Activated naive CD4-positive, alpha-beta T cell treated with anti-CD3 and anti-CD28 coated beads, Interleukin-2, amount 50 U/mL, for 72 hours (primary cell): ENCODE results near the gene FAM3D. TPM values are rescaled to one million over a fixed set of nuclear protein-coding genes. Genes with fewer than 3 reads are reported as not detected.

ENCODE experiments used
- ATAC-seq, 2 donors: fragments of 150-1000 bp; cut with Tn5 transposase; 2 replicates each; pipeline ENCODE4 v1.10.0; 2021; ENCODE audit warnings: mild to moderate bottlenecking in 2 of 2, moderate library complexity in 2 of 2
- DNase-seq, 2 donors: peaks; one replicate each; pipeline ENCODE4 v3.0.0; 2021 to 2022; ENCODE audit warnings: low spot score in 2 of 2
- H3K27ac Mint-ChIP-seq, 2 donors: one replicate each; pipeline ENCODE4 v1.8.0; 2022; ENCODE audit warnings: mild to moderate bottlenecking in 2 of 2, mixed read lengths in 2 of 2
- H3K36me3 Mint-ChIP-seq, 2 donors: one replicate each; pipeline ENCODE4 v1.8.0; 2022; ENCODE audit warnings: mixed read lengths in 2 of 2
- H3K9me3 Mint-ChIP-seq, 2 donors: one replicate each; pipeline ENCODE4 v1.8.0; 2022; ENCODE audit warnings: mixed read lengths in 2 of 2
- total RNA-seq, 2 donors: library from RNA; stranded (reverse); gene quantifications; one replicate each; pipeline ENCODE4 v1.2.3, GENCODE V29; 2022

Gene FAM3D
- total RNA-seq, 2 donors from 2014 or later = not detected

DNA sequence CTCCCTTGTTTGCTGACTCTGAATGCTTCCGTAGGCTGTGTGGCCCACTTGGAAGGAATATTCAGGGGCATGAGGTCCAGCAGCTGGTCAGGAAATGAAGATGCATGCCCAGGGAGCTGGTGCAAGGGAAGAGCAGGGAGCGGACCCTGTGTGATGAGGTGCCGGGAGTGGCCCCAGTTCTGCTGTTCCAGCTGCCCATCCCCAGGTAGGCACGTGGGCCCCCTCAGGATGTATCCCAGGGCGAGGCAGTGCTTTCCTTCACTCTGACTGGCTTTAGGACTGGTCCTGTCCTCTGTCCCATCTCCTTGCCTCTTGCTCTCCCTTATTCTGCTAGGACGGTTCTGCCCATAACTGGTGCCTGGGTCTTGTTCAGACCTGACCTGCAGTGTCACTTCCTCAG, 1.1 kb upstream of the FAM3D start:
- ATAC-seq (no peak), DNase-seq (peak in 1 of 2 donors; percentile 25)
- peak overlapping the region in 1 of 2 donors; percentile 37 for H3K27ac Mint-ChIP-seq
- no peaks in the 10 kb centered on the region for H3K36me3 Mint-ChIP-seq
- H3K9me3 Mint-ChIP-seq = no peaks in the 10 kb centered on the region

- DNase-seq = no peak
- no peak for ATAC-seq
Measured at GRCh38 chr3:58667229-58667628, 655 bp upstream of the FAM3D start.

DNA sequence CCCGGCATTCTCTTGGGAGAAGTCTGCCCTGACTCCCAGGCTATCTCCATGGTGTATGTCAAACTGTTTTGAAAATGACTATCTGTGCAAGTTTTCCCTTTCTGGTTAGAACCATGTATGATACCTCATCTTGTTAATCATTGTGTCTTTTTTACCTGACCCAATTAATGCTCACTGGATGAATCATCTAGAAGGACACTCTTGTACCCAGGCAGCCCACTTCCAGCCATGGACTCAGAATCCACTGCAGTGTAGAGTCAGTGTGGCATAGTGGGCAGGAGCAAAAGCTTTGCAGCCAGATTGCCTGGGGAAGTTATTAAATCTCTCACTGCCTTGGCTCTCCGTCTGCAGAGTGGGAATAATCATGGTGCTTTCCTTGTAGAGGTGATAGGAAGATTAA, 1.2 kb downstream of the FAM3D start:
- ATAC-seq = no peak
- Mint-ChIP-seq H3K27ac (no peak overlapping the region), H3K36me3 (no peaks in the 10 kb centered on the region), H3K9me3 (no peaks in the 10 kb centered on the region)
- DNase-seq = no peak

More at GRCh38 chr3:58667229-58667628, 655 bp upstream of the FAM3D start:
- no peak overlapping the region for H3K27ac Mint-ChIP-seq
- H3K9me3 Mint-ChIP-seq = no peaks in the 10 kb centered on the region
- no peaks in the 10 kb centered on the region for H3K36me3 Mint-ChIP-seq

- Mint-ChIP-seq H3K27ac (no peak overlapping the region), H3K9me3 (no peaks in the 10 kb centered on the region), H3K36me3 (no peaks in the 10 kb centered on the region)
- DNase-seq = peak in 1 of 2 donors; percentile 43
- ATAC-seq = no peak
Measured at GRCh38 chr3:58664611-58665010, 2.0 kb downstream of the FAM3D start.

GRCh38 chr3:58661836-58662420, 4.6 kb downstream of the FAM3D start:
- peak in 1 of 2 donors; percentile 40 for DNase-seq
- Mint-ChIP-seq H3K9me3 (no peaks in the 10 kb centered on the region), H3K36me3 (no peaks in the 10 kb centered on the region), H3K27ac (no peak overlapping the region)
- no peak for ATAC-seq

- H3K27ac Mint-ChIP-seq = no peak overlapping the region
- H3K9me3 Mint-ChIP-seq = no peaks in the 10 kb centered on the region
- H3K36me3 Mint-ChIP-seq = no peaks in the 10 kb centered on the region
- no peak for ATAC-seq
- peak in 1 of 2 donors; percentile 20 for DNase-seq
Measured at GRCh38 chr3:58660998-58661397, 5.6 kb downstream of the FAM3D start.

DNA sequence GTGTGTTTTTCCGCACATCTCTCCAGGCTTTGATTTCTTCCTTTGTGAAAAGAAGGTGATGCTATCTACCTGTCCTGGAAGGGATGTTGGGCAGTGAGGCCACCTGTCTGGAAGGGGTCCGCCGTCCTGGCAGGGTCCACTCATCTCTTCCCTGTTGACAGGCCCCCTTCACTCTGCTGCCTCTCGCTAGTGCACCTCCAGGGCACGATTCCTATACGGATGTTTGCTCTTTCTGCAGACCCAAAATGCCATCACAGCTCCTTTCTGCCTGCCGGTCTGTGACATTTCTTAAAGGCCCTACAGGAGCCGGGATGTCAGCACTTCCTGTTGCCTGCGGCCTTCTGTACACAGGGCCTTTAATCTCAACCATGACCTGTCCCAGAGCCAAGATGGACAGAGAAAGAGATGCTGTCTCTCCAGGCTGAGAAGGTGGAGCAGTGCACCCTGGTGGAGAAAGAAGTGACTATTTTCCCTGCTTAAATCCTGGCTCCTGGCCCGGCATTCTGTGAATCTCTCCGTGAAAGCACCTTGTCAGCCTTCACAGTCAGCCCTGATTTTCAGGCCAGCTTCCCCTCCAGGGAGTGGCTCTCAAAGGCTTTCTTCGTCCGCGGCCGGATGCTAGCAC, 7.4 kb downstream of the FAM3D start:
- Mint-ChIP-seq H3K36me3 (no peaks in the 10 kb centered on the region), H3K9me3 (no peaks in the 10 kb centered on the region), H3K27ac (no peak overlapping the region)
- ATAC-seq (no peak), DNase-seq (peak in 1 of 2 donors; percentile 38)

DNA sequence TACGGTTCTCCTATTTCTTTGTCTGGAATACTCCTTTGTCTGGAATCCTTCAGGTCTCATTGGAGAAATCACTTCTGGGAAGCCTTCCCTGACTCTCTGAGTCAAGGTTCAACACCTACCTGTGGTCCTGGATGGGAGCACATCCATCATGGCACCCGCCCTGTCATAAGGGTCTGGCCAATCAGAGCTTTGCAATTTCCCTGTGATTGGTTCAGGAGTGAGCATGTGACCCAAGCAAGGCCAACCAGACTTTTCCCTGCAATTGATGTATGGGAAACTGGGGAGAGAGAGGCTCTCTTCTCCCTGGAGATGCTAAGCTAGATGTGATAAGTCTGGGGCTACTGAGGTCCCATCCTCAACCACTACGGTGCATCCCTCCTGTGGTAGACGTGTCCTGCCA, 8.1 kb downstream of the FAM3D start:
- ATAC-seq = no peak
- Mint-ChIP-seq H3K9me3 (no peaks in the 10 kb centered on the region), H3K36me3 (no peaks in the 10 kb centered on the region), H3K27ac (no peak overlapping the region)
- DNase-seq = peak in 1 of 2 donors; percentile 1

DNA sequence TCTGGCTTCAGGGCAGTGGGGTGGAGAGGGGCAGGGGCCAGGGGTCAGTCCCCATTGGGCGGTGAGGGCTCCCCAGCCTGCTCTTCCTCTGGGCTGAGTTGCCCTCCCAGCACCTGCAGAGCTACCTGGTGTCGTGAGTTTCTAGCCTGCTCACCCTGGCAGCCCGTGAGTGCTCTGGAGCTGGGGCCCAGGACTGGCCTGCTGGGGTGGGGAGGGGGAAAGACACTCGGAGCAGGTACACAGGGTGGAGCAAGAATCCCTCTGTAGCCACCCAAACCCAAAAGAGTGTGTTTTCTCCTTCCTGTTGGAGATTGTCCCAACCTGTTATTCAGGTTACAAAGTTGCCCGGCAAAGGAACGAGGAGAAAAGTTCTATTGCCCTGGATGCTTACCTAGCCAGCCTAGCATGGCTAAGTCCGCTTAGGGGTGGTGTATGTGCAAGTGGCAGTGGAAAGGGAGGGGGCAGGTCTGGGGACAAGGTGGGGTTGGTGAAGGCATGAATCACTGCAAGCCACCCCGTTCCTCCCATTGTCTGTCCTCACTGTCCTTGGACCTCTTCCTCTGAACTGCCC, 8.9 kb downstream of the FAM3D start:
- ATAC-seq = no peak
- Mint-ChIP-seq H3K9me3 (peaks cover 3 to 8% of the 10 kb centered on the region in 2 donors), H3K27ac (no peak overlapping the region), H3K36me3 (no peaks in the 10 kb centered on the region)
- DNase-seq = peak in 1 of 2 donors; percentile 33

DNA sequence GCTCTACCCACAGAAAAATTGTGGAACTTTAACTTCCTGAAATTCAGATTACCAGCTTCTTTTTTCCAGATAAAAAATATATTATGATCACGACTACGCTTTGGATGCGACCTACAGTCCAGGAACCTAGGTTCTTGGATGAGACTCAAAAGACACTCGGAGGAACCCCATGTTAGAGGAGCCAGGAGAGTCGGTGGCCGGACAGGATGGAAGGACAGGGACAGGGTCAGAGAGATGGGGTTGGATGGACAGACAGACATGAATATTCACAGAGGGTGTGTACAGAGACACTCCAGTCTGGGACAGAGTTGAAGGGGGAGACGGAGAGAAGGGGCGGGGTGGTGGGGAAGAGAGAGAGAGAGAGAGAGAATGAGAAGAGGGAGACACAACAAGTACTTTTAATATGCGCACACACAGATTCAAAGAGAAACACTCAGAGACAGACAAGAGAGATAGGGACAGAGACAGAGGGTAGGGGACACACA, 9.5 kb downstream of the FAM3D start:
- no peak overlapping the region for H3K27ac Mint-ChIP-seq
- H3K36me3 Mint-ChIP-seq = no peaks in the 10 kb centered on the region
- ATAC-seq = no peak

DNA sequence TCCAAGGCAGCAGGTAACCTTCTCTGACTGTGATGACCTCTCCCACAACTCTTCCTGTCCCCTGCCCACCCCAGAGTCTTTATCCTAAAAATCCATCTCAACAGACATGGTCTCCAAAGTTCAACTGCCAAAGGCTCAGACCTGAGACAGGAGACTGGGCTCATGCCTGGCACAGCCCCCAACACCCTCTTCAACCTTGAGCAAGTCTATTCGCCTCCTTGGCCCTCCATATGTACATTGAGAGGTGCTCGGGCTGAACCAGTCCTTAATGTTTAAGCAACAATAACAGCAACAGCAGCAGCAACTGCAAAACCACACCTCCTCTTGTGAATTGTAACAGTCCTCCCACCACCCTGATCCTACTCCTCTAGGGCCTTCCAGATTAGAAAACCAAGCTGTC, 9.9 kb downstream of the FAM3D start:
- Mint-ChIP-seq H3K27ac (no peak overlapping the region), H3K36me3 (no peaks in the 10 kb centered on the region), H3K9me3 (peaks cover 6 to 12% of the 10 kb centered on the region in 2 donors)
- DNase-seq (no peak), ATAC-seq (no peak)

More for the DNA sequence above, 9.5 kb downstream of the FAM3D start:
- peaks cover 6 to 12% of the 10 kb centered on the region in 2 donors for H3K9me3 Mint-ChIP-seq
- no peak for DNase-seq

DNA sequence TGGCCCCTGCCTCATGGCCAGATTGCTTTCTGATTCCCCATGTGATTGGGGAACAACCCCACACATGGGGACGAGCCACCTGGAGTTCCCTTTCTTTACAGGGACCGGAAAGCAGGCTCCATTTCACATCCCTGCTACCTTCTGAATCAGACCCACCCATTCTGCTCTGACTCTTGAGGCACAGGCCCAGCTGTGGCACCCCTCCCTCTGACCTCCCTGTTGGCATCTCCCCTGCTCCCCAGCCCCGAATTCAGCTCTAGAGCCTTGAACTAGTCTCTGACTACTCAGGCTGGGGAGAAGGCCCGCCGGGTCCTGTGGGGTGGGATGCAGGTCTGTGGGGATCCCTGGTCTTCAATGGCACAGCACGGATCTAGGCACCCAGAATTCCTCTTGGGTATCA, 12.1 kb downstream of the FAM3D start:
- DNase-seq (peak in 1 of 2 donors; percentile 14), ATAC-seq (no peak)
- Mint-ChIP-seq H3K27ac (no peak overlapping the region), H3K9me3 (peaks cover 6 to 12% of the 10 kb centered on the region in 2 donors), H3K36me3 (no peaks in the 10 kb centered on the region)

GRCh38 chr3:58652624-58653023, 13.9 kb downstream of the FAM3D start:
- DNase-seq (no peak), ATAC-seq (no peak)
- Mint-ChIP-seq H3K36me3 (no peaks in the 10 kb centered on the region), H3K9me3 (peaks cover 6 to 12% of the 10 kb centered on the region in 2 donors), H3K27ac (no peak overlapping the region)

DNA sequence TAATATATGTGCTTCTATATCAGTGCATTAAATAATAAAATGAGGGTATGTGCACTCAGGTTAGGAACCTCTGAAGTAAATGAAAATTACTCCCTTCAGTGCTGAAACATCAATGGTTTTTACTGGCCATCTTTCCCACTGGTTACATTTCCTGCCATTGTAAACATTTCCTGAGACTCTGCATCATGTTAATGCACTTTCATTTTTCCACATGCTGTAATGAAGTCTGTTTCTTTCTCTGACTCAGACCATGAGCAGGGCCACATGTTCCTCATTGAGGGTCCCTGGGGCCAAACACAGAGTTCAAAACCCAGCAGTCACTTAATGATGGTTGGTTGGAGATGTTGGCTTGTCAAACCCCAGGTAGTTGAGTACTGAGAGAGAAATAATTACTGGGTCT, 15.3 kb downstream of the FAM3D start:
- no peak for DNase-seq
- ATAC-seq = no peak
- peaks cover 6 to 12% of the 10 kb centered on the region in 2 donors for H3K9me3 Mint-ChIP-seq
- no peak overlapping the region for H3K27ac Mint-ChIP-seq
- H3K36me3 Mint-ChIP-seq = no peaks in the 10 kb centered on the region

GRCh38 chr3:58647381-58648141, 19.0 kb downstream of the FAM3D start:
- peaks cover 2 to 3% of the 10 kb centered on the region in 2 donors for H3K9me3 Mint-ChIP-seq
- no peak for DNase-seq
- no peaks in the 10 kb centered on the region for H3K36me3 Mint-ChIP-seq
- H3K27ac Mint-ChIP-seq = no peak overlapping the region
- ATAC-seq = no peak

DNA sequence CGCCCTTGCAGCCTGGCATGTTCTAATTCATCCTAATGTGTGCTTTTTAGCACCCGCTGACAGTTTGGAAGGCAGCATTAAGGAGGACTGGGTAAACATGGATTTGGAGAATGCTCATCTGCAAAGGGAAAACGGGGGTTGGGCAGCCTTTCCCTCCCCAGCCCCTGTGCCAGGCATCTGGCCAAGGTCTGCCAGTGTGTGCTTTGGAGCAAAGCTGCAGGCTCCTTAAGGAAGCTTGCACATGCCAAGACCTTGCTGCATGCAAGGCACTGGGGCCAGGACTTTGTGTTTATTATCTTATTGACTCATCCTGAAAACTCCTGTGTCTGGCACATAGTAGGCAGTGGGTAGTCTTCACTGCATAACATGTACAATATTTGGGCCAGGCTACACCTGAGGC, 20.1 kb downstream of the FAM3D start:
- Mint-ChIP-seq H3K27ac (no peak overlapping the region), H3K9me3 (no peaks in the 10 kb centered on the region), H3K36me3 (no peaks in the 10 kb centered on the region)
- no peak for DNase-seq
- no peak for ATAC-seq

GRCh38 chr3:58645726-58646125, 20.8 kb downstream of the FAM3D start:
- H3K36me3 Mint-ChIP-seq = no peaks in the 10 kb centered on the region
- H3K9me3 Mint-ChIP-seq = no peaks in the 10 kb centered on the region
- H3K27ac Mint-ChIP-seq = no peak overlapping the region
- ATAC-seq = no peak
- no peak for DNase-seq
